T-cell (primary cell): ENCODE data around the gene TBXA2R. TPM values are rescaled to one million over a fixed set of nuclear protein-coding genes. Genes with fewer than 3 reads are reported as not detected.

Source experiments
- ATAC-seq, 4 experiments: fragments of 200-7000 bp in 3 of 4; fragments of 150-1000 bp in 1 of 4; cut with Tn5 transposase; replicated peaks in 1 of 4; 1 replicate in 3 of 4; 2 replicates in 1 of 4; pipeline ENCODE4 v1.10.0; 2021; ENCODE audit warnings: moderate library complexity in 3 of 4, mild to moderate bottlenecking in 2 of 4, moderate number of reproducible peaks in 1 of 4
- CTCF ChIA-PET, 2 donors: fragments of 300-600 bp; sonication (Branson Sonifier 250); formaldehyde crosslinking; loops; one replicate each; lab custom pipeline; 2022; ENCODE audit warnings: antibody characterized with exemption in 2 of 2; lab: Charles Lee
- POLR2A ChIA-PET, 2 donors: fragments of 300-600 bp; sonication (Branson Sonifier 250); formaldehyde crosslinking; loops; one replicate each; lab custom pipeline; 2022; ENCODE audit warnings: antibody characterized with exemption in 2 of 2; lab: Charles Lee
- DNase-seq, 35 experiments: peaks; one replicate each; pipeline versions ENCODE4 v3.0.0 to v3.0.0-alpha.2; 2013 to 2023
- H3K27ac ChIP-seq: one replicate; pipeline ENCODE4 v1.5.1; 2013; ENCODE audit warnings: low read length
- H3K27me3 ChIP-seq, 2 experiments: replicated peaks in 1 of 2; 1 replicate in 1 of 2; 2 replicates in 1 of 2; pipeline versions ENCODE4 v1.6.1 to v1.7.0; 2013; ENCODE audit warnings: low read length in 1 of 2, mixed read lengths in 1 of 2; ENCODE audit not compliant: control insufficient read depth in 2 of 2, insufficient read depth in 2 of 2; ENCODE audit errors: extremely low read depth in 1 of 2
- H3K36me3 ChIP-seq, 2 donors: 1 replicate in 1 of 2; 2 replicates in 1 of 2; pipeline versions ENCODE4 v1.6.1 to v1.7.0; 2013; ENCODE audit warnings: low read length in 1 of 2; ENCODE audit not compliant: control insufficient read depth in 2 of 2, insufficient read depth in 1 of 2; ENCODE audit errors: extremely low read depth in 1 of 2
- H3K4me1 ChIP-seq, 2 experiments: 1 replicate in 1 of 2; 2 replicates in 1 of 2; pipeline versions ENCODE4 v1.6.1 to v1.7.0; 2013; ENCODE audit warnings: low read length in 2 of 2, mixed read lengths in 1 of 2; ENCODE audit not compliant: insufficient read depth in 2 of 2, control insufficient read depth in 1 of 2; ENCODE audit errors: extremely low read depth in 1 of 2
- H3K4me3 ChIP-seq, 2 donors: 1 replicate in 1 of 2; 2 replicates in 1 of 2; pipeline versions ENCODE4 v1.5.1 to v1.7.0; 2013; ENCODE audit warnings: mild to moderate bottlenecking in 2 of 2, low read length in 1 of 2, moderate library complexity in 1 of 2; ENCODE audit not compliant: control insufficient read depth in 1 of 2; ENCODE audit errors: extremely low read depth in 1 of 2
- H3K9me3 ChIP-seq: 2 replicates; pipeline ENCODE4 v1.7.0; 2013
- H3K27ac Mint-ChIP-seq, 2 donors: one replicate each; pipeline ENCODE4 v1.8.0; 2020 to 2021; ENCODE audit warnings: mild to moderate bottlenecking in 2 of 2, mixed read lengths in 2 of 2
- H3K27me3 Mint-ChIP-seq, 2 donors: one replicate each; pipeline ENCODE4 v1.8.0; 2021 to 2022; ENCODE audit warnings: mixed read lengths in 2 of 2
- H3K36me3 Mint-ChIP-seq: one replicate; pipeline ENCODE4 v1.8.0; 2021; ENCODE audit warnings: mixed read lengths
- H3K4me1 Mint-ChIP-seq, 3 donors: one replicate each; pipeline ENCODE4 v1.8.0; 2020 to 2022; ENCODE audit warnings: mixed read lengths in 3 of 3, mild to moderate bottlenecking in 1 of 3
- H3K4me3 Mint-ChIP-seq, 3 donors: one replicate each; pipeline ENCODE4 v1.8.0; 2020 to 2022; ENCODE audit warnings: mild to moderate bottlenecking in 3 of 3, mixed read lengths in 3 of 3, moderate library complexity in 3 of 3
- H3K9me3 Mint-ChIP-seq, 3 donors: one replicate each; pipeline ENCODE4 v1.8.0; 2020 to 2022; ENCODE audit warnings: mixed read lengths in 3 of 3
- WGBS: methylation state at CpG from one replicate; pipeline ENCODE4 v1.1.5; 2013; ENCODE audit warnings: missing lambda C conversion rate; ENCODE audit not compliant: insufficient coverage; 5-methylcytosine and 5-hydroxymethylcytosine counted together
- total RNA-seq, 35 experiments: library from RNA in 6 of 35; stranded (reverse) in 6 of 35; fragments of 120-200 nt in 1 of 35; gene quantifications; one replicate each; pipeline versions ENCODE4 v1.2.1 to v1.2.4 and lab custom pipeline; 2013 to 2026

The TBXA2R gene
- total RNA-seq, 5 donors from 2014 or later (not counting 1 experiment from before 2014, with no cell fraction given), result 2.4 to 11.2 (median 7.1) TPM

- no peaks in the 10 kb centered on the region for H3K9me3 ChIP-seq
- ChIA-PET CTCF (interaction anchor here in 1 of 2 donors (0.6 kb wide), 1 partner anchor 142 kb away, joined by 4 read pairs; no protein-coding TSS in a partner anchor), POLR2A (no interaction called here)
- ATAC-seq (no peak), DNase-seq (no peak)
- no peaks in the 10 kb centered on the region for H3K36me3 Mint-ChIP-seq
- no peaks in the 10 kb centered on the region for H3K9me3 Mint-ChIP-seq
- H3K4me1 Mint-ChIP-seq, result peaks cover 23 to 31% (median 27%) of the 10 kb centered on the region in 3 donors
- no peaks in the 10 kb centered on the region for H3K27me3 ChIP-seq
- peaks cover 12 to 30% of the 10 kb centered on the region in 2 donors for H3K36me3 ChIP-seq
- H3K4me3 Mint-ChIP-seq, result no peak overlapping the region
- WGBS, result 95% methylated on average over 22 of the region's 24 CpGs
- H3K4me3 ChIP-seq, result no peak overlapping the region
- H3K27me3 Mint-ChIP-seq, result no peaks in the 10 kb centered on the region
- peaks cover 11 to 32% of the 10 kb centered on the region in 2 experiments for H3K4me1 ChIP-seq
- no peak overlapping the region for H3K27ac ChIP-seq
- no peak overlapping the region for H3K27ac Mint-ChIP-seq
These were observed 14.3 kb upstream of the TBXA2R start for GRCh38 chr19:3620817-3621547.

DNA sequence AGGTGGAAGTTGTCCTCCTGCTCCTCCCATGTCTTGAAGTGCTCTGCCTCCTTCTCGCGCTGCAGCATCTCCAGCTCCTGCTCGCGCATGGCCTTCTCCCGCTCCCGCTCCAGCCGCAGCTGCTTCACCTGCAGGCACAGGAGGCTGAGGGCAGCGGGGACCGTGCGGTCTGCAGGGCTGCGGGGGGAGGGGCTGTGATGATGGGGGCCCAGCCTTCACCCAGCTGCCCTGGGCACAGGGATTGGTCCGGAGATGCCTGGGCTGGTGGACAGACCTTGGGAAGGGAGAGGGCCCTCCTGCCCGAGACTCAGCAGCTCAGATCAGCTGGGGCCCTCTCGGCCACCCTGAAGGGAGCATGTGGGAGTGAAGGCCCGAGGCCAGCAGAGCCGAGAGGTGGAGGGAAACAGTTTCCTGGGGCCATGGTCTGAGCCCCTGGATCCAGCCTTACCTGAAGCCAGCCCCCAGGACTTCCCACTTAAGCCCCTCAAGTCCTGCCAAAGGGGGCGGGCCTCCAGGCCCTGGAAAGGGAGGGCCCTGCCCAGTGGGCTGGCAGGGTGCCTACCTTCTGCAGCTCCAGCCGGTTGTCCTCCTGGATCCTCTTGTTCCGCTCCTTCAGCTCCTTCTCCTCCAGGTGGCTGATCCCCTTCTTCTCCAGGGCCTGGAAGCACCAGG lies 13.6 kb upstream of the TBXA2R start:
- ATAC-seq (no peak), DNase-seq (no peak)
- Mint-ChIP-seq H3K9me3 (no peaks in the 10 kb centered on the region), H3K27ac (no peak overlapping the region), H3K4me1 (peaks cover 20 to 27% (median 22%) of the 10 kb centered on the region in 3 donors), H3K4me3 (no peak overlapping the region), H3K36me3 (no peaks in the 10 kb centered on the region), H3K27me3 (no peaks in the 10 kb centered on the region)
- ChIA-PET POLR2A (no interaction called here), CTCF (interaction anchor here in 1 of 2 donors (0.6 kb wide), 1 partner anchor 141 kb away, joined by 4 read pairs; no protein-coding TSS in a partner anchor)
- Histone ChIP-seq H3K4me3 (no peak overlapping the region), H3K36me3 (peaks cover 12 to 33% of the 10 kb centered on the region in 2 donors), H3K9me3 (no peaks in the 10 kb centered on the region), H3K4me1 (peaks cover 6 to 25% of the 10 kb centered on the region in 2 experiments), H3K27ac (no peak overlapping the region), H3K27me3 (no peaks in the 10 kb centered on the region)
- 95% methylated on average over 15 of the region's 19 CpGs for WGBS

DNA sequence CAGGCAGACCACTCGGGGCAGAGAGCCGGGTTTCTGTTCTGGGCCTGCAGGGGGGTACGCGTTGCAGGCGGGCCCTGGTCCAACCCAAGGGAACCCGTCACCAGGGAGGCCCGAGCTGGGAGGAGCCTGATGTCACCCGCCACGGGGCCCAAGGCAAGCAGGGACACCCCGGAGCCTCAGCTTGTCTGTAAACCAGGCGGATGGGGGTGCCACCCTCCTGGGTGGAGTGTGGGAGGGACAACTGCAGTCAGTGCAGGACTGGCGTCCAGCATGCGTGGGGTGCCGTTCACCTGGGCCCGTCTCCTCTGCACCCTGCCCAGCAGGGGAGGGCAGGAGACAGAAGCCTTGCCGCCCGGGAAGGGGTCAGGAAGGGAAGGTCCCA lies 12.9 kb upstream of the TBXA2R start:
- no peak overlapping the region for H3K27ac ChIP-seq
- H3K36me3 Mint-ChIP-seq, result no peaks in the 10 kb centered on the region
- H3K27ac Mint-ChIP-seq, result no peak overlapping the region
- peaks cover 6 to 18% of the 10 kb centered on the region in 2 experiments for H3K4me1 ChIP-seq
- CTCF ChIA-PET, result no interaction called here
- no peak overlapping the region for H3K4me3 ChIP-seq
- ATAC-seq (no peak), DNase-seq (no peak)
- H3K36me3 ChIP-seq, result peaks cover 12 to 33% of the 10 kb centered on the region in 2 donors
- H3K9me3 Mint-ChIP-seq, result no peaks in the 10 kb centered on the region
- H3K27me3 Mint-ChIP-seq, result no peaks in the 10 kb centered on the region
- POLR2A ChIA-PET, result no interaction called here
- H3K27me3 ChIP-seq, result no peaks in the 10 kb centered on the region
- H3K4me1 Mint-ChIP-seq, result peaks cover 18 to 21% (median 19%) of the 10 kb centered on the region in 3 donors
- H3K4me3 Mint-ChIP-seq, result no peak overlapping the region
- 94% methylated on average over 15 of the region's 17 CpGs for WGBS
- H3K9me3 ChIP-seq, result no peaks in the 10 kb centered on the region

DNA sequence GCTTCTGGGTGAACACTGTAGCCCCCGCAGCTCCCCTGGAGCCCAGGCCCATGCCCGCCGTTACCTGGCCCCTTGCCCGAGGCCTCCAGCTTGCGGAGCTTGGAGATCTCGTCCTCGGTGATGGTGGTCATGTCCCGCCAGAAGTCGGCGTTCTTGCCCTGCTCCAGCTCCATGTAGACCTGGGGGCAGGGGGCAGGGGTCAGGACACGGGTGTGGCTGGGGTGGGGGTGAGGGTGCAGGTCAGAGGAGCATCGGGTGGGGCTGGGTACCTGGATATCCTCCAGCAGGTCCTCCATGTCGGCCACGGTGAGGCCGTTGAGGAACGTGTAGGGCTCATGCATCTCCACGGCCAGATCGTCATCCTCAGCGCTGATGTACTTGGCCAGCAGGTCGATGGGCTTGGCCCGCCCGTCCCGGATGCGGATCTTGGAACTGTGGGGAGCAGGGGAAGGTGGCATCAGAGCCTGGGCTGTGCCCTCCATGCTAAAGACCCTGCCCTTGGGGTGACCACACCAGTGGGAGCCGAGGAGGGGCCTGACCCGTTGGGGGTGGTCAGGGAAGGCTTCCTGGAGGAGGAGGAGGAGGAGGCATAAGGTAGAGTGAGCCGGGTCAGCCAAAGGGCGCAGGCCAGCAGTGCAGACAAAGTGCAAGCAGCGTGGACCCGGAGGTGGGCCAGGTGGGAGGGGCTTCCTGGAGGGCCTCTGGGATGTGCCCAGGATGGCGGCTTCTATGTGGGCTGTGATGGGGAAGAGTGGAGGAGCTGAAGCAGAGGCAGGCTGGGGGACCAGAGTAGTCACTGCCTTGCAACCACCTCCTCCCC lies 12.3 kb upstream of the TBXA2R start:
- Mint-ChIP-seq H3K4me3 (no peak overlapping the region), H3K36me3 (no peaks in the 10 kb centered on the region), H3K9me3 (no peaks in the 10 kb centered on the region), H3K27me3 (no peaks in the 10 kb centered on the region), H3K27ac (no peak overlapping the region), H3K4me1 (peaks cover 12 to 15% (median 13%) of the 10 kb centered on the region in 3 donors)
- ATAC-seq (no peak), DNase-seq (no peak)
- no peaks in the 10 kb centered on the region for H3K9me3 ChIP-seq
- CTCF ChIA-PET, result no interaction called here
- H3K36me3 ChIP-seq, result peaks cover 14 to 33% of the 10 kb centered on the region in 2 donors
- H3K27ac ChIP-seq, result no peak overlapping the region
- H3K4me3 ChIP-seq, result no peak overlapping the region
- no peaks in the 10 kb centered on the region for H3K27me3 ChIP-seq
- 95% methylated on average over 24 of the region's 31 CpGs for WGBS
- H3K4me1 ChIP-seq, result peaks cover 6 to 12% of the 10 kb centered on the region in 2 experiments
- POLR2A ChIA-PET, result no interaction called here

DNA sequence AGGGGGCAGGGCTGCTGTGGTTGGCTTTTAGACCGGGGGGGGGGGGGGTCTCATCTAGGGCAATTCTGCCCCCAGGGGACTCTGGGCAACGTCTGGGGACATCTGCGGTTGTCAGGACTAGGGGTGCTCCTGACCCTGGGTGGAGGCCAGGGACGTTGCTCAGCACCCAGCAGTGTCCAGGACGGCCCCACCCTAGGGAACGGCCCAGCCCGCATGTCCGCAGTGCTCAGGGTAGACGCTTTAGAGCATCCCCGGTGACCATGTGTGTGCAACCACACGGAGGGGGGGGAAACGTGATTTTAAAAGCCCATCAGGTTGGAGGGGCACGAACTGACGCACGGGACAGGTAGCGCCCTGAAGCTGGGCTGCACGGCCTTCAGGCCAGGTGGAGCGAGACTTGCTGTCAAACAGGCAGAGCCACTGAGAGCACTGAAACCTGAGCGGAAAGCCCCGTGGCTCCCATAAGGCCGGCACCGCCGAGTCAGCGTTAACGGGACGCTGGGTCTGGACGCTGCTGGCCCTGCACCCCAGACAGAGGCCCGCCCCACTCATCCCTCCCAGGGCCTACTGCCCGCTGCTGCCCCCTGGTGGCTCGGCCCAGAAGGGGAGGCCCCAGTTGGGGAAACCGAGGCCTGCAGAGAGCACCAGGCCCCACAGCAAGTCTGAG lies 11.6 kb upstream of the TBXA2R start:
- peaks cover 17 to 36% of the 10 kb centered on the region in 2 donors for H3K36me3 ChIP-seq
- POLR2A ChIA-PET, result no interaction called here

More for the DNA sequence above, 11.6 kb upstream of the TBXA2R start:
- peak in 26 of 35 experiments; percentile 10 to 64 (median 34) for DNase-seq
- Mint-ChIP-seq H3K9me3 (no peaks in the 10 kb centered on the region), H3K4me1 (peaks cover 11 to 14% (median 11%) of the 10 kb centered on the region in 3 donors), H3K36me3 (no peaks in the 10 kb centered on the region), H3K27ac (no peak overlapping the region), H3K27me3 (no peaks in the 10 kb centered on the region), H3K4me3 (no peak overlapping the region)
- no peak overlapping the region for H3K4me3 ChIP-seq
- no peaks in the 10 kb centered on the region for H3K9me3 ChIP-seq
- CTCF ChIA-PET, result no interaction called here
- peak; percentile 61 to 67 (median 63) for ATAC-seq
- H3K4me1 ChIP-seq, result peaks cover 6 to 11% of the 10 kb centered on the region in 2 experiments
- no peaks in the 10 kb centered on the region for H3K27me3 ChIP-seq
- WGBS, result 77% methylated on average over 29 of the region's 31 CpGs
- H3K27ac ChIP-seq, result no peak overlapping the region
